Uterine smooth muscle cell (primary cell): ENCODE data around the gene PLSCR2. TPM values are rescaled to one million over a fixed set of nuclear protein-coding genes. Genes with fewer than 3 reads are reported as not detected.

Source experiments
- total RNA-seq: library from RNA; depleted of rRNA; stranded (reverse); fragments of >200 nt; gene quantifications from 2 replicates; pipeline ENCODE4 v1.2.3, GENCODE V29; 2014

The PLSCR2 gene
- not detected in 2 replicates for total RNA-seq

GRCh38 chr3:146469150-146470017 is at the start of gene PLSCR2:
Gene PLSCR2 (minus strand): TSS chr3:146469561. CDS start chr3:146459904, 9,657 bp downstream.

Other genes starting within 250 kb of the PLSCR2 start
- 7.0 and 18.1 TPM in 2 replicates for gene PLSCR4, start 218.5 kb downstream of the PLSCR2 start, total RNA-seq
- gene PLSCR1, start 75.0 kb upstream of the PLSCR2 start, total RNA-seq = 33.4 and 43.5 TPM in 2 replicates
- gene PLSCR5, start 135.8 kb upstream of the PLSCR2 start, total RNA-seq = not detected in 2 replicates